CD1c-positive myeloid dendritic cell (primary cell): ENCODE measurements around the gene SYTL5.

Experiments
- DNase-seq: peaks from one replicate; pipeline ENCODE4 v3.0.0-alpha.2; 2016; ENCODE audit errors: extremely low spot score

The SYTL5 gene

GRCh38 chrX:38028300-38028699 lies 21.9 kb downstream of the SYTL5 start:
- DNase-seq = no peak

- no peak for DNase-seq
These were observed 30.1 kb downstream of the SYTL5 start for GRCh38 chrX:38036466-38036865.

GRCh38 chrX:38038501-38038900 lies 32.1 kb downstream of the SYTL5 start:
- DNase-seq = no peak

GRCh38 chrX:38041237-38041636 lies 34.9 kb downstream of the SYTL5 start:
- DNase-seq = no peak

GRCh38 chrX:38044701-38045100 lies 38.3 kb downstream of the SYTL5 start:
- DNase-seq = no peak

- DNase-seq = no peak
These were observed 39.3 kb downstream of the SYTL5 start for GRCh38 chrX:38045538-38046096.

GRCh38 chrX:38048886-38049285 lies 42.5 kb downstream of the SYTL5 start:
- DNase-seq = no peak

- DNase-seq = no peak
These were observed 44.5 kb downstream of the SYTL5 start for GRCh38 chrX:38050806-38051205.

GRCh38 chrX:38052096-38052495 lies 45.7 kb downstream of the SYTL5 start:
- DNase-seq = no peak

- no peak for DNase-seq
These were observed 49.0 kb downstream of the SYTL5 start for GRCh38 chrX:38055170-38055847.

GRCh38 chrX:38060331-38060878 lies 54.1 kb downstream of the SYTL5 start:
- no peak for DNase-seq

GRCh38 chrX:38061335-38061734 lies 55.0 kb downstream of the SYTL5 start:
- DNase-seq = no peak

GRCh38 chrX:38066934-38067333 lies 60.6 kb downstream of the SYTL5 start:
- no peak for DNase-seq

GRCh38 chrX:38069273-38069672 lies 62.9 kb downstream of the SYTL5 start:
- DNase-seq = no peak

- DNase-seq = no peak
These were observed 63.6 kb downstream of the SYTL5 start for GRCh38 chrX:38069991-38070390.

GRCh38 chrX:38079463-38079862 lies 73.1 kb downstream of the SYTL5 start:
- DNase-seq = no peak

GRCh38 chrX:38080808-38081207 lies 74.5 kb downstream of the SYTL5 start:
- no peak for DNase-seq

GRCh38 chrX:38081909-38082308 lies 75.6 kb downstream of the SYTL5 start:
- DNase-seq = no peak

GRCh38 chrX:38082309-38082708 lies 76.0 kb downstream of the SYTL5 start:
- DNase-seq = no peak

- DNase-seq = no peak
These were observed 79.5 kb downstream of the SYTL5 start for GRCh38 chrX:38085813-38086212.

- no peak for DNase-seq
These were observed 80.3 kb downstream of the SYTL5 start for GRCh38 chrX:38086451-38087215.

- DNase-seq = no peak
These were observed 81.2 kb downstream of the SYTL5 start for GRCh38 chrX:38087594-38087993.
